Endodermal cell (in vitro differentiated cells): ENCODE data around the gene NPC2. TPM values are rescaled to one million over a fixed set of nuclear protein-coding genes. Genes with fewer than 3 reads are reported as not detected.

ENCODE experiments used
- DNase-seq: peaks from one replicate; pipeline ENCODE4 v3.0.0-alpha.2; 2017
- H3K27ac ChIP-seq: 2 replicates; pipeline ENCODE4 v1.5.1; 2013; ENCODE audit warnings: mild to moderate bottlenecking, low read depth, low read length, moderate library complexity
- H3K27me3 ChIP-seq: 2 replicates; pipeline ENCODE4 v1.6.1; 2013; ENCODE audit warnings: mild to moderate bottlenecking, low read length, moderate library complexity; ENCODE audit not compliant: insufficient read depth, control insufficient read depth, poor library complexity, severe bottlenecking
- H3K36me3 ChIP-seq: 2 replicates; pipeline ENCODE4 v1.7.0; 2013; ENCODE audit warnings: mild to moderate bottlenecking, low read length, moderate library complexity; ENCODE audit not compliant: control insufficient read depth, insufficient read depth
- H3K4me1 ChIP-seq: one replicate; pipeline ENCODE4 v1.7.0; 2013; ENCODE audit warnings: low read length; ENCODE audit not compliant: control insufficient read depth, insufficient read depth
- H3K4me3 ChIP-seq: 2 replicates; pipeline ENCODE4 v1.5.1; 2013; ENCODE audit warnings: mild to moderate bottlenecking, low read length, moderate library complexity
- H3K9ac ChIP-seq: 2 replicates; pipeline ENCODE4 v1.6.1; 2013; ENCODE audit warnings: mild to moderate bottlenecking, low read length, moderate library complexity; ENCODE audit not compliant: poor library complexity, severe bottlenecking; ENCODE audit errors: extremely low read depth
- H3K9me3 ChIP-seq: 2 replicates; pipeline ENCODE4 v1.6.1; 2013; ENCODE audit warnings: mild to moderate bottlenecking, low read length, moderate library complexity; ENCODE audit not compliant: control insufficient read depth
- H3K27ac Mint-ChIP-seq: 2 replicates; pipeline ENCODE4 v1.8.0; 2020; ENCODE audit warnings: mixed read lengths
- H3K27me3 Mint-ChIP-seq: 2 replicates; pipeline ENCODE4 v1.8.0; 2021; ENCODE audit warnings: mild to moderate bottlenecking, mixed read lengths; ENCODE audit not compliant: insufficient read depth
- H3K36me3 Mint-ChIP-seq: 2 replicates; pipeline ENCODE4 v1.8.0; 2020; ENCODE audit warnings: low read depth, mixed read lengths
- H3K4me1 Mint-ChIP-seq: 2 replicates; pipeline ENCODE4 v1.8.0; 2020; ENCODE audit warnings: mixed read lengths
- H3K4me3 Mint-ChIP-seq: 2 replicates; pipeline ENCODE4 v1.8.0; 2020; ENCODE audit warnings: mild to moderate bottlenecking, moderate library complexity, mixed read lengths
- H3K9me3 Mint-ChIP-seq: 2 replicates; pipeline ENCODE4 v1.8.0; 2020; ENCODE audit warnings: mild to moderate bottlenecking, mixed read lengths
- WGBS, 2 experiments: methylation state at CpG; one replicate each; pipeline versions ENCODE4 v1.1.5 to v1.1.7; 2013; ENCODE audit warnings: missing lambda C conversion rate in 2 of 2, mixed read lengths in 1 of 2; ENCODE audit not compliant: insufficient coverage in 1 of 2, insufficient read length in 1 of 2; 5-methylcytosine and 5-hydroxymethylcytosine counted together
- total RNA-seq, 2 donors: library from RNA; stranded (reverse); fragmentation: NEBNext Ultra II Directional in 1 of 2; extraction: Animal tissue kit (Norgen Biotek cat#: 25700) in 1 of 2; gene quantifications; 2 replicates in 1 of 2; 3 replicates in 1 of 2; pipeline ENCODE4 v1.2.1, GENCODE V29; 2021
- TF ChIP-seq, protein P1 (sequence below): fragments of 200-600 bp; sonication (generic); conservative IDR thresholded peaks from 2 replicates; pipeline ENCODE4 v1.5.0; 2021; ENCODE audit warnings: antibody characterized with exemption, mild to moderate bottlenecking

Gene NPC2
- total RNA-seq, 2 donors from 2014 or later: 279 to 462 TPM

GRCh38 chr14:74429991-74430390, 63.1 kb downstream of the NPC2 start:
- peaks cover 8% of the 10 kb centered on the region for H3K27me3 ChIP-seq
- H3K4me1 Mint-ChIP-seq: peaks cover 30% of the 10 kb centered on the region
- H3K27me3 Mint-ChIP-seq: peaks cover 28% of the 10 kb centered on the region
- H3K4me3 ChIP-seq: no peak overlapping the region
- H3K9me3 ChIP-seq: no peaks in the 10 kb centered on the region
- no peak overlapping the region for H3K27ac Mint-ChIP-seq
- peaks cover 3% of the 10 kb centered on the region for H3K4me1 ChIP-seq
- no peak overlapping the region for H3K27ac ChIP-seq
- TF ChIP-seq, protein P1, sequence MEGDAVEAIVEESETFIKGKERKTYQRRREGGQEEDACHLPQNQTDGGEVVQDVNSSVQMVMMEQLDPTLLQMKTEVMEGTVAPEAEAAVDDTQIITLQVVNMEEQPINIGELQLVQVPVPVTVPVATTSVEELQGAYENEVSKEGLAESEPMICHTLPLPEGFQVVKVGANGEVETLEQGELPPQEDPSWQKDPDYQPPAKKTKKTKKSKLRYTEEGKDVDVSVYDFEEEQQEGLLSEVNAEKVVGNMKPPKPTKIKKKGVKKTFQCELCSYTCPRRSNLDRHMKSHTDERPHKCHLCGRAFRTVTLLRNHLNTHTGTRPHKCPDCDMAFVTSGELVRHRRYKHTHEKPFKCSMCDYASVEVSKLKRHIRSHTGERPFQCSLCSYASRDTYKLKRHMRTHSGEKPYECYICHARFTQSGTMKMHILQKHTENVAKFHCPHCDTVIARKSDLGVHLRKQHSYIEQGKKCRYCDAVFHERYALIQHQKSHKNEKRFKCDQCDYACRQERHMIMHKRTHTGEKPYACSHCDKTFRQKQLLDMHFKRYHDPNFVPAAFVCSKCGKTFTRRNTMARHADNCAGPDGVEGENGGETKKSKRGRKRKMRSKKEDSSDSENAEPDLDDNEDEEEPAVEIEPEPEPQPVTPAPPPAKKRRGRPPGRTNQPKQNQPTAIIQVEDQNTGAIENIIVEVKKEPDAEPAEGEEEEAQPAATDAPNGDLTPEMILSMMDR: no peak
- DNase-seq: peak; percentile 44
- no peaks in the 10 kb centered on the region for H3K36me3 Mint-ChIP-seq
- H3K9me3 Mint-ChIP-seq: no peaks in the 10 kb centered on the region
- no peaks in the 10 kb centered on the region for H3K36me3 ChIP-seq
- WGBS, 2 experiments: 92 to 97% methylated on average over 5 to 7 of the region's 7 CpGs
- no peak overlapping the region for H3K9ac ChIP-seq
- no peak overlapping the region for H3K4me3 Mint-ChIP-seq

Other genes starting within 250 kb of the NPC2 start
- 100 to 1,000 TPM; 153 to 239 TPM for gene ABCD4, start 190.4 kb downstream of the NPC2 start, total RNA-seq
- gene VRTN, start 144.8 kb downstream of the NPC2 start, total RNA-seq: 100 to 1,000 TPM in 1 of 2 donors, 10 to 100 TPM in 1; 61.8 to 108 TPM
- gene SYNDIG1L, start 67.1 kb downstream of the NPC2 start, total RNA-seq: 1 to 10 TPM; 2.0 to 4.1 TPM
- 10 to 100 TPM; 40.5 to 58.1 TPM for gene ISCA2, start 460 bp upstream of the NPC2 start, total RNA-seq
- 1 to 10 TPM; 1.7 to 2.9 TPM for gene LTBP2, start 118.9 kb upstream of the NPC2 start, total RNA-seq
- gene AREL1, start 219.8 kb upstream of the NPC2 start, total RNA-seq: 10 to 100 TPM; 36.5 to 39.0 TPM
- 10 to 100 TPM; 68.4 to 71.3 TPM for gene FCF1, start 219.8 kb upstream of the NPC2 start, total RNA-seq